HAP-1 (cell line): Measurements from ENCODE around the gene CEPT1.

Source experiments
- DNase-seq, 2 experiments: peaks; one replicate each; pipeline ENCODE4 v3.0.0-alpha.2; 2016 to 2020; ENCODE audit warnings: low spot score in 2 of 2
- H3K27me3 ChIP-seq: fragments of 250-450 bp; sonication (Bioruptor Pico); 2 replicates; pipeline ENCODE4 v1.5.1; 2020; ENCODE audit warnings: low read depth, mild to moderate bottlenecking, moderate library complexity
- H3K36me3 ChIP-seq: fragments of 250-450 bp; sonication (Bioruptor Pico); replicated peaks from 2 replicates; pipeline ENCODE4 v1.5.1; 2020; ENCODE audit warnings: mild to moderate bottlenecking
- H3K4me1 ChIP-seq: fragments of 250-450 bp; sonication (Bioruptor Pico); 2 replicates; pipeline ENCODE4 v1.5.1; 2020; ENCODE audit warnings: mild to moderate bottlenecking
- H3K4me3 ChIP-seq: fragments of 250-450 bp; sonication (Bioruptor Pico); 2 replicates; pipeline ENCODE4 v1.5.1; 2020; ENCODE audit warnings: mild to moderate bottlenecking, moderate library complexity
- H3K9me3 ChIP-seq: fragments of 250-450 bp; sonication (Bioruptor Pico); 2 replicates; pipeline ENCODE4 v1.5.1; 2020; ENCODE audit warnings: mild to moderate bottlenecking, moderate library complexity
- in situ Hi-C: fragments of 300-500 bp; cut with MboI; formaldehyde crosslinking; loops from 3 replicates; pipeline ENCODE4 v1.14.3; 2020; ENCODE audit warnings: low sequenced_read_pairs, inconsistent platforms, mixed read lengths

Gene CEPT1

DNA sequence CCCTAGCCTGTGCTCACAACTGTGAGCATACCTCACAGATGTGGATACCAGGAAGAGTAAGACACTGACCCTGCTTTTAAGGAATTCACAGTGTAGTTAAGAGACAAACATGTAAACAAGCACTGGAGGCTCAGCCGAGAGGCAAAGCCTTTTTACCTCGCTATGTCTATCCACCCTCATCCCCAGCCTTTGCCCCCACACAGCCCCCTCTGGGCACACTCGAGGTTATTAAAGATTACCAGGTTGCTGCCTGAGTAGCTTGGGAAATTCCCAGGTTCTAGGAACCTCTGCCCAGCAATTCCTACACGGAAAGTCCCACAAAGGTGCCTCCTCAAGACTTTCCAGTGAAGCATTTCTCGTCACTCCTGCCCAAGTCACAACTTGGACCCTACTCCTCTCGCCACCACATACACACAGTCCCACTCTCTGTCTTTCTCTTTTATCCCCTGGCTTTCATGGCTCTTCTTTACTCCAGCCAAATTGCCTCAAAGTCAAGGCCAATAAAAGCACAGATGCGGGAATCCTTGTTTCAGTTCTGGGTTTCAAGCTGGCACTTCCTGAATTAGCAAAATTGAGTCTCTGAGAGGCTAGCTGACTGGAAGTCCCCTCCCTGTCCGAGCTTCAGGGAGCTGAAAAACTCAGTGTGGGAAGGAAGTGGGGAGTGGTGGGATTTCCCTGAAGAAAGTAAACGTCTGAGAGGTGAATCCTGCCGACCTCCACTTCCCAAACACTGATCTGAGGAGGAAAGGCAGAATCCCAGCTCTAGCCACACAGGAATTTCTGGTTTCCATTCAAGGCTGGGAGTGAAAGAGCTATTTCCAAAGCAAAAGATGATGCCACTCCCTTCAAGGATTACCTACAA, 52.9 kb downstream of the CEPT1 start:
- no peak for DNase-seq
- no peaks in the 10 kb centered on the region for H3K9me3 ChIP-seq
- no peak overlapping the region for H3K4me3 ChIP-seq
- H3K4me1 ChIP-seq, result no peaks in the 10 kb centered on the region
- H3K36me3 ChIP-seq, result no peaks in the 10 kb centered on the region
- in situ Hi-C loops, result no loop called here
- no peaks in the 10 kb centered on the region for H3K27me3 ChIP-seq

- no peaks in the 10 kb centered on the region for H3K36me3 ChIP-seq
- H3K9me3 ChIP-seq, result no peaks in the 10 kb centered on the region
- H3K4me3 ChIP-seq, result no peak overlapping the region
- in situ Hi-C loops, result no loop called here
- H3K4me1 ChIP-seq, result no peaks in the 10 kb centered on the region
- DNase-seq, result no peak
- no peaks in the 10 kb centered on the region for H3K27me3 ChIP-seq
Measured at GRCh38 chr1:111193712-111194480, 53.9 kb downstream of the CEPT1 start.

GRCh38 chr1:111195002-111195684, 55.1 kb downstream of the CEPT1 start:
- DNase-seq, result no peak
- Histone ChIP-seq H3K27me3 (no peaks in the 10 kb centered on the region), H3K36me3 (no peaks in the 10 kb centered on the region), H3K9me3 (no peaks in the 10 kb centered on the region), H3K4me1 (no peaks in the 10 kb centered on the region), H3K4me3 (no peak overlapping the region)
- in situ Hi-C loops, result no loop called here

DNA sequence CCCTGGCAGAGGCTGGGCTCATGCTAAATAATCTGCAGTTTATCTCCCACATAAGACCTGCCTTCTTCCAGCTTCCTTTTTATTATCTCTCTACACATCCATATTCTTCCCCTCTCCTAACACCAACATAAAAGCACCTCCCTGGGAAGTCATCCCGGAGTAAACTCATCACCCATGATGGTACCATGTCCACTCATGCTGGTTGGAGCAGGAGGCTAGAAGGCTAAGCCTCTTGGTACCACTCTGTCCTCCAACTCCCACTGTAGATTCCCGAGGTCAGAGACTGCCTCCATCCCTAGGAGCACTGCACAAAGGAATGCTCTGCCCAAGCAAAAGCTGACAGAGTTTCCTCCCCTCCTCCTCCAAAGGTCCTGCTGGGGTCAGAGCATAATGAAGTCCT, 56.2 kb downstream of the CEPT1 start:
- H3K27me3 ChIP-seq, result no peaks in the 10 kb centered on the region
- no peaks in the 10 kb centered on the region for H3K9me3 ChIP-seq
- no peaks in the 10 kb centered on the region for H3K4me1 ChIP-seq
- no peak overlapping the region for H3K4me3 ChIP-seq
- no peaks in the 10 kb centered on the region for H3K36me3 ChIP-seq
- DNase-seq, result no peak
- in situ Hi-C loops, result no loop called here

GRCh38 chr1:111197598-111198284, 57.7 kb downstream of the CEPT1 start:
- no peaks in the 10 kb centered on the region for H3K4me1 ChIP-seq
- DNase-seq, result peak; percentile 18 to 59

GRCh38 chr1:111198836-111199235, 58.8 kb downstream of the CEPT1 start:
- Histone ChIP-seq H3K27me3 (no peaks in the 10 kb centered on the region), H3K4me3 (no peak overlapping the region), H3K9me3 (no peaks in the 10 kb centered on the region), H3K36me3 (no peaks in the 10 kb centered on the region), H3K4me1 (no peaks in the 10 kb centered on the region)
- in situ Hi-C loops, result no loop called here
- no peak for DNase-seq

More at GRCh38 chr1:111197598-111198284, 57.7 kb downstream of the CEPT1 start:
- Histone ChIP-seq H3K27me3 (no peaks in the 10 kb centered on the region), H3K9me3 (no peaks in the 10 kb centered on the region), H3K36me3 (no peaks in the 10 kb centered on the region), H3K4me3 (no peak overlapping the region)
- in situ Hi-C loops, result no loop called here

DNA sequence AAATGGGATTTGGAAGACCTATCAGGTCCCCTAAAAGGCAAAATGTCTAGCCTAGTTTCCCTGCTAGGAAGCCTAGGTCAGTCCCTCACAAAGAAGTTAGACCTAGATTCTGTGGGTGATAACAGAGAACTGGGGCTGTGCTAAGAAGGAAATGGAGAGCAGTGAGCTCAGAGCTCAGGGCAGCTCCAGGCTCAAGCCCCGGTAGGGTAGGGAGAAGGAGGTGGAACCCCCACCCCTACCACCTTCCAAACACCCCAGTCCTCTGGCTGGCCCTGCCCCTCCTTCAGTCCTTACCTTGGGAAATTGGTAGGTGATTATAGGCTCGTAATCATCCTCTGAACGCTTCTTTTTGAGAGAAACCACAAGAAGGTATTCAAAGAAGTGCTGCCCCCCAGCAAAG, 59.3 kb downstream of the CEPT1 start:
- Histone ChIP-seq H3K36me3 (no peaks in the 10 kb centered on the region), H3K4me3 (no peak overlapping the region), H3K27me3 (no peaks in the 10 kb centered on the region), H3K4me1 (no peaks in the 10 kb centered on the region), H3K9me3 (no peaks in the 10 kb centered on the region)
- no peak for DNase-seq
- in situ Hi-C loops, result no loop called here

DNA sequence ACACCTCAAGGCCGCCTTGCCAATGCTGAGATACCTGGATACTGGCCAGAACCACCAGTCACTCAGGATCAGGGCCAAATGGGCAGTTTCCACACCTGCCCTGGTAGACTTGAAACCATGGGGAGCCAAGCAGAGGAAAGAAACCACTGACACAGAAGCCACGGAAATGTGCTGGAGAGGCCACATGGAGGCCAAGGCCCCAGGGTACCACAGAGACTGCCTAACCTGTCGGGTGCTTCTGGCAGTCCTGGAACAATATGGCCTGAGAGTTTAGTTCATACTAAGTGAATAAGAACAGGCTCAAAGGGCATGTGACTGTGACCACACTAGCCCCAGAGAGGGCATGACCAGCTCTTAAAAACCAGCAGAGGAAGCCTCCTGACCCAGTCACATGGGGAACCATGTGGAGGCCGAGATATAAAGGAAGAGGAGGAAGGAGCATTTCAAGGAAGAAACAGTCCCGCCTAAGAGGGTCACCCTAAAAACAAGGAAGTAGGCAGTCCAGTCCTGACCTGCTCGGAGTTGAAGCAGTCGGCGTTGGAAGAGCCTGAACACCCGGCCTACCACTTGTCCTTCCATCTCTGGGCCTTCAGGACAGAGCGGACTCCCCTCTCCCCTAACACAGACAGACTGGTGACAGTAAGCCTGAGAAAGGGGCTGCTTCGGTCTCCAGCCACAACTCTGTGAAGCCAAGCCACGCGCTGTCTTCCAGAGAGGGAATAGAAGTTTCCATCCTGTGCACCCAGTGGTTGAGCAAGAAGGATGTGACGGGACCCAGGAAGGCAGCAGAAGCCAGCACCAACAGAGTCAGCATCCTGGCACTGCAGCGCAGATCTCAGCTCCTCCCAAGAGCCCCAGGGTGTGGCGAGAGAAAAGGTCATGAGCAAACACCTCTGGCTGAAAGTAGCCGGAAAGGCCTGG, 60.1 kb downstream of the CEPT1 start, which contains the start of gene DENND2D:
TSS of gene DENND2D (minus strand) at position 766 of the 921 bp plus-strand sequence. CDS start at position 579, 187 bp downstream.
- in situ Hi-C loops, result no loop called here
- H3K36me3 ChIP-seq, result no peaks in the 10 kb centered on the region
- DNase-seq, result no peak
- H3K27me3 ChIP-seq, result peaks cover 5% of the 10 kb centered on the region; the same call in 1 of the 2 replicates
- no peaks in the 10 kb centered on the region for H3K4me1 ChIP-seq
- H3K4me3 ChIP-seq, result no peak within 1 kb of the TSS
- H3K9me3 ChIP-seq, result no peaks in the 10 kb centered on the region

GRCh38 chr1:111200802-111201161, 60.8 kb downstream of the CEPT1 start:
- H3K36me3 ChIP-seq, result no peaks in the 10 kb centered on the region
- H3K4me3 ChIP-seq, result no peak overlapping the region
- peaks cover 5% of the 10 kb centered on the region; the same call in 1 of the 2 replicates for H3K27me3 ChIP-seq
- no peaks in the 10 kb centered on the region for H3K9me3 ChIP-seq
- DNase-seq, result no peak
- no peaks in the 10 kb centered on the region for H3K4me1 ChIP-seq
- in situ Hi-C loops, result no loop called here

GRCh38 chr1:111201275-111202090, 61.5 kb downstream of the CEPT1 start:
- H3K4me1 ChIP-seq, result no peaks in the 10 kb centered on the region
- H3K4me3 ChIP-seq, result no peak overlapping the region
- H3K27me3 ChIP-seq, result peaks cover 5% of the 10 kb centered on the region; the same call in 1 of the 2 replicates
- in situ Hi-C loops, result no loop called here
- no peaks in the 10 kb centered on the region for H3K9me3 ChIP-seq
- DNase-seq, result no peak
- no peaks in the 10 kb centered on the region for H3K36me3 ChIP-seq

- Histone ChIP-seq H3K4me1 (no peaks in the 10 kb centered on the region), H3K27me3 (peaks cover 7% of the 10 kb centered on the region; the same call in 1 of the 2 replicates), H3K36me3 (no peaks in the 10 kb centered on the region), H3K4me3 (no peak overlapping the region), H3K9me3 (no peaks in the 10 kb centered on the region)
- in situ Hi-C loops, result no loop called here
- no peak for DNase-seq
Measured at GRCh38 chr1:111202366-111202706, 62.3 kb downstream of the CEPT1 start.
